Hepatic stellate cell (primary cell): ENCODE measurements around the gene CTCF.

Experiments
- DNase-seq: peaks from one replicate; pipeline ENCODE4 v3.0.0; 2011; ENCODE audit warnings: low spot score

The CTCF gene

DNA sequence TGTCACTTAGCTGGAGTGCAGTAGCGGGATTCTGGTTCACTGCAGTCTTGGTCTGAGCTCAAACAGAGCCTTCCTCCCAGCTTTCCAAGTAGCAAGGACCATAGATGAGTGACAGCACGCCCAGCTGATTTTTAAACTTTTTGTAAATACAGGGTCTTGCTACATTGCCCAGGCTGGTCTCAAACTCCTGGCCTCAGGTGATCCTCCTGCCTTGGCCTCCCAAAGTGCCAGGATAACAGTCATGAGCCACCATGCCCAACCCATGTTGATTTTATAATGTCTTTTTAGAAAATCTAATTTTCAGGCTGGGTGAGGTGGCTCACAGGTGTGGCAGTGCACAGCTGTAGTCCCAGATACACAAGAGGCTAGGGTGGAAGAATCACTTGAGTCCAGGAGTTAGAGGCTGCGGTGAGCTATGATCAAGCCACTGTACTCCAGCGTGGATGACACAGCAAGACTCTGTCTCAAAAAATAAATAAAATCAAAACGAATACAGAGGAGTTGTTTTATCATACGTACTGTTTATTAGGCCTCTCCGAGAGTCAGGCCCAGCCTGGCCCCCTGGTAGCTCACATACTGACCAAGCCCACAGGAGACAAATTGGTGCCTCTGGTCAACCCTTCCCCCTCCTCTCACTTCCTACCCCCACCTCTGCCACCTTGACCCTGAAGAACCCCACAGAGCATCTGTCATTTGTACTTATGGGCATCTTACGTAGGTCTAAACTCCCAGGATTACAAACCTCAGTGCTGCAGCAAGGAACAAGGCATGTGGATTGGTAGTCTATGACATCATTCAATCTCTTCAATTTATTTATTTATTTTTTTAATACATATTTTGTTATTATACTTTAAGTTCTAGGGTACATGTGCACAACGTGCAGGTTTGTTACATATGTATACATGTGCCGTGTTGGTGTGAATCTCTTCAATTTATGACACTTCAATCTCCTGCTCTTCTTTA, 117.9 kb downstream of the CTCF start:
- no peak for DNase-seq

DNA sequence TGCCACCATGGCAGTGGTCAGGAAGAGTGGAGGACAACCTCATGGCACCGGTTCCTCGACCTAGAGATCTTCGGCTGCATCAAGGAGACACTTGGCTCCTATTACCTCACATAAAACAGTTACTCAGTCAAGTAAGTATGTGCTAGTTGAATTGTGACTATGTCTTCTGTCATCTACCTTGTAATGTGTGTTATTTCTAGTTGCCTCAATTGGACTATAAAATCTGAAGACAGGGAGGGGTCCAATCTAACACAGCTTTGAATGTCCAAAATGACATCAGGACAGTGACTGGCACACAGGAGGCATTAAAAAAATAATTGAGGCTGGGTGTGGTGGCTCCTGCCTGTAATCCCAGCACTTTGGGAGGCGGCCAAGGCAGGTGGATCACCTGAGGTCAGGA, 121.4 kb downstream of the CTCF start:
- no peak for DNase-seq

DNA sequence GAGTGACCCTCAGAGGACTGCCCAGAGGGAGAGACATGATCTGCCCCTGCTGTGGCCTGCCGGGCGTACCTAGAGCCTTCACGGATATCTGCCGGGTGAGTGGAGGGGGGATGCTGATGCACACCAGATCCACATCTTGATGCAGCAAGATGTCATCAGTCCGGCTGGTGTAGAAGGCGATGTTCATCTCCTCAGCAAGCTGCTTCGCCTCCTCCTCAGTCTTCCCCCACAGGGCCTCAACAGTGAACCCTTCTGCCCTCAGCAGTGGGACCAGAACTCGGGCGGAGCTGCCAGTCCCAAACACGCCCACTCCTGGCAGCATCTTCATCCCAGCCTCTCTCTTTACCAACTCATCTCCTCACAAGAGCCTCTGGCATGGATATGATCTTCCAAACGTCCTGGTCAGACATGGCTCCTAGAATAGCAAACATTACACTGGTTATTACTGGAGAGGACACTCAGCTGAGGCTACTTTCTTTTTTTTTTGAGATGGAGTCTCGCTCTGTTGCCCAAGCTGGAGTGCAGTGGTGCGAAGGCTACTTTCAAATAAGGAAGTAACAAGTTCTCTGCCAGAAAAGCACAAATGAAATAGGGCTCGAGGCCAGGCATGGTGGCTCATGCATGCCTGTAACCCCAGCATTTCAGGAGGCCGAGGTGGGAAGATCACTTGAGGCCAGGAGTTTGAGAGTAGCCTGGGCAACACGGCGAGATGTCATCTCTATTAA, 123.2 kb downstream of the CTCF start:
- no peak for DNase-seq
